SW480 (cell line): ENCODE results near the gene CYP8B1.

ENCODE experiments used
- DNase-seq: peaks from one replicate; pipeline ENCODE4 v3.0.0-alpha.2; 2016; ENCODE audit warnings: low spot score

Gene CYP8B1

GRCh38 chr3:42826141-42826540 is 49.5 kb downstream of the CYP8B1 start:
- DNase-seq: no peak

- no peak for DNase-seq
These were observed 52.3 kb downstream of the CYP8B1 start for GRCh38 chr3:42823351-42823750.

DNA sequence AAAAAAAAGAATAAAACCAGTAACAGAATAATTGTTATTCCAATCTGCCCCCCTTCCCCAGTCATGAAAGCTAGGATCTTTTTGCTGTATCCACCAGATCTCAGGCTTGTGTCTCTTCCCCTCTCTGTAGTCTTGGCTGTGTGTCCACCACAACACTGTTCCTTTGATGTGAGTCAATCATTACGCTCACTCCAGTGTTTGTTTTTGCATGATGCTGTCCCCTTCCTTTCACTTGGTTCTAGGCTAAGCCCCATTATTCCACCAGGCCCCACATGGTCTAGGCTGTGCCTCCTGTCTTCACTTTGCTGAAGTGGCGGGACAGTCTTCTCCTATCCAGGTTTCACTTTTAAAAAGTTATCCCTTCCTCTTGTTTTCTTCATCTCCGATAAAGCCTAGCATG is 52.9 kb downstream of the CYP8B1 start:
- no peak for DNase-seq
